Left forelimb (tissue), 1 donor: ENCODE results near the gene PTPRN2.
"Not testable (repeated sequence)": the region's sequence is repeated elsewhere in the genome, so short reads cannot be mapped to it uniquely, and the experiment has no call there.

Source experiments
- DNase-seq: peaks from one replicate; pipeline ENCODE4 v3.0.0-alpha.2; 2018; ENCODE audit warnings: low spot score

The PTPRN2 gene

GRCh38 chr7:158302274-158303070 is 285.2 kb downstream of the PTPRN2 start:
- no peak for DNase-seq

DNA sequence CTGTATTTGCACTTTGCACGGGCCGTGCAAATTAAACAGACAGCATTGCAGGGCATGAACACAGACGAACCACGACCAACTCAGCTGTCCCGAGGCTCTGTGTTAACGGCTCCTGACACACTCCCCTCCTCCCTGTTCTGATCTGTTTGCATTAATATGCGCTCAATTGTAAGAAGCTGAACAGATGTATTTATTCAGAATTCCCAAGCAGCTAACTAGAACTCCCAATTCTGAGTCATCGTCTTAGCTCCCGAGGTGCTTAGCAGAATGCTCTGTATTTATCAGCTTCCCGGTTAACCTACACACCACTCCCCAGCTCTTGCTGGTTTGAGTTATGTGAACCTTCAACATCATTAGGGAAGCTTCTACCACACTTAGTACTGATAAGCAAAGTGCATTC is 286.4 kb downstream of the PTPRN2 start:
- DNase-seq: no peak

DNA sequence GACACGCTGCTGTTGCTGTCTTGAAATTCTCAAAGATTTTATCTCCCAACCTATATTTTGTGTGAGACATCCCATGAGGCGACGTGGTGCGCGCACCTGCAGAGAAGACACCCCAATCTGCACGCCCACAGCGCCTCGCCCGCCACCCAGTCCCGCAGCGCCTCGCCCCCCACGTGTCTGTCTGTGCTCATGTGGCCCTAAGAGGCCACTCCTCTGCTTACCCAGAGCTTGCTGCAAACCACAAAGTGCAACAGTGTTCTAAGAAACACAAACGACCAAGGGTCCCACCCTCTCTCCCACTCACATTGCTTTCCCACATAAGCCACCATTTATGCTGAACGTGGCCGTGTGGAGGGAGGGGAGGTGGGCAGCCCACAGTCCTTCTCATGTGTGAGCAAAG is 287.2 kb downstream of the PTPRN2 start:
- DNase-seq: no peak

DNA sequence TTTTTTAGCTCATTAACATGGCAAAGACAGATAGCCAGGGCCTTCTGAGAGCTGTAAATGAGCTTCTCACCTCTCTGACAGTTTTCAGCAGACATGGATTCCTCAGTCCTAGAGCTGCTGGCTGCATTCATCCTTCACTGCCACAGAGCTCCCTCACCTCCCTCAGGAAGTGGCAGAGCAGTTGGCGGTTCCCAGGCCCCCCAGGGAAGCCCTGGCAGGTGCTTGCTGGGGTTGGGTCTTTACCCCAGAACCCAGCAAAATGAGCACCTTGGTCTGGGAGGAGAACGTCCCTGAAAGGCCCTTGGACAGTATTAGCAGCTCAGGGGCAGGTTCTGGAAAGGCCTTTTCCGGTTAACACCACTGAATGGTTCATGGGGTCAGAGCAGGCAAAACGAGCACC is 288.0 kb downstream of the PTPRN2 start:
- no peak for DNase-seq

- DNase-seq: no peak
These were observed 290.9 kb downstream of the PTPRN2 start for GRCh38 chr7:158296798-158297104.

DNA sequence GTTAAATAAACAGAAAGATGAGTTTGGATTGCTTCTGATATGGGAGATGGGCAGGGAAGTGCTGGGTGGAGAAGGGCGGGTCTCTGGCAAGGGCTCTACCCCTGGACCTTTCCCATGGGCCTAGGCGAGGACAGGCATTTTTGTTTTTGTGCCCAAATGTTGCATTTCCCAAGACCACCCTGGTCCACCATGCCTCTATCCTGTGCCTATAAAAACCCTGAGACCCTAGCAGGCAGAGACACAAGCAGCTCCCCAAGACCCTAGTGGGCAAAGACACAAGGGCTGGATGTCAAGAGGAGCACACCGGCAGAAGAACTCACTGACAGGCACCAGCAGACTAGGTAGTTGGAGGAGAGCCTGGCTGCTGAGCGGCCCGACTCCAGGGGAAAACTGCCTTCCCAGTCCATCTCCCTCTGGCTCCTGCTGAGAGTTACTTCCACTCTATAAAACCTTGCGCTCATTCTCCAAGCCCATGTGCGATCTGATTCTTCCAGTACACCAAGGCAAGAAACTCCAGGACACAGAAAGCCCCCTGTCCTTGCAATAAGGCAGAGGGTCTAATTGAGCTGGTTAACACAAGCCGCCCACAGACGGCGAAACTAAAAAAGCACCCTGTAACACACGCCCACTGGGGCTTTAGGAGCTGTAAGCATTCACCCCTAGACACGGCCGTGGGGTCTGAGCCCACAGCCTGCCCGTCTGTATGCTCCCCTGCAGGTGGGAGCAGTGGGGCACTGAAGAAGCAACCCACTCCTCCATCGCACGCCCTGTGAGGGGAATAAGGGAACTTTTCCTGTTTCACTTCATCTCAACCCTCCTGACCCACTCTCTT is 291.4 kb downstream of the PTPRN2 start:
- no peak for DNase-seq

DNA sequence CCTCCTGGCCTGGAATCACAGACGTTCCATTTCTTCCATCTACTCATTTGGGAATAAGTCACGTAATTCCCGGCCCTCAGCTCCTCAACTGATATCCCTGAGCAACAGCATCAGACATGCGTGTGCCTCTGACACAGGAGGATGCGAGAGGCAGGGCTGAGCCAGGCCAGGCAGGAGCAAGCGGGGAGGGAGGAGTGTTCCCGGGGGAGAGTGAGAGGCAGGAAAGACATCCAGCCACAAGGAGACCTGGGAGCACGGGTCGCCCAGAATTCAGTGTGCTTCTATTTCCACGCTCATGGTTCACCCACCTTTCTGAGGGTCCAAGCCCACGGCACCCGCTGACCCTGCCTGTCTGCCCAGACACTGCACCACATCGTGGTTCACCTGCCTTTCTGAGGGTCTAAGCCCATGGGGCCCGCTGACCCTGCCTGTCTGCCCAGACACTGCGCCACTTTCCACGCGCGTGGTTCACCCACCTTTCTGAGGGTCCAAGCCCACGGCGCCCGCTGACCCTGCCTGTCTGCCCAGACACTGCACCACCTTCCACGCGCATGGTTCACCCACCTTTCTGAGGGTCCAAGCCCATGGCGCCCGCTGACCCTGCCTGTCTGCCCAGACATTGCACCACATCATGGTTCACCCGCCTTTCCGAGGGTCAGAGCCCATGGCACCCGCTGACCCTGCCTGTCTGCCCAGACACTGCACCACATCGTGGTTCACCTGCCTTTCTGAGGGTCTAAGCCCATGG is 293.0 kb downstream of the PTPRN2 start:
- DNase-seq: not testable (repeated sequence)

- no peak for DNase-seq
These were observed 294.7 kb downstream of the PTPRN2 start for GRCh38 chr7:158292948-158293347.

GRCh38 chr7:158291998-158292397 is 295.6 kb downstream of the PTPRN2 start:
- no peak for DNase-seq

- DNase-seq: no peak
These were observed 297.7 kb downstream of the PTPRN2 start for GRCh38 chr7:158289761-158290523.

- DNase-seq: no peak
These were observed 298.4 kb downstream of the PTPRN2 start for GRCh38 chr7:158289231-158289630.

DNA sequence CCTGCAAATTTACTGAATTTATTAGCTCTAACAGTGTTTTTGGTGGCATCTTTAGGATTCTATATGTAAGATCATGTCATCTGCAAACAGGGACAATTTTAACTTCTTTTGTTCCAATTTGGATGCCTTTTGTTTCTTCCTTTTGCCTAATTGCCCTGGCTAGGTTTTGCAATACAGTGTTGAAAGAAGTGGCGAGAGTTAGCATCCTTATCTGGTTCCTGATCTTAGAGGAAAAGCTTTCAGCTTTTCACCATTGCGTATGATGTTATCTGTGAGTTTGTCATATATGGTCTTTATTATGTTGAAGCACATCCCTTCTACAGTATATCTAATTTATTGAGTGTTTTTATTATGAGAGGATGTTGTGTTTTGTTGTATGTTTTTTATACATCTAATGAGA is 301.4 kb downstream of the PTPRN2 start:
- DNase-seq: no peak

GRCh38 chr7:158285383-158285770 is 302.2 kb downstream of the PTPRN2 start:
- no peak for DNase-seq

DNA sequence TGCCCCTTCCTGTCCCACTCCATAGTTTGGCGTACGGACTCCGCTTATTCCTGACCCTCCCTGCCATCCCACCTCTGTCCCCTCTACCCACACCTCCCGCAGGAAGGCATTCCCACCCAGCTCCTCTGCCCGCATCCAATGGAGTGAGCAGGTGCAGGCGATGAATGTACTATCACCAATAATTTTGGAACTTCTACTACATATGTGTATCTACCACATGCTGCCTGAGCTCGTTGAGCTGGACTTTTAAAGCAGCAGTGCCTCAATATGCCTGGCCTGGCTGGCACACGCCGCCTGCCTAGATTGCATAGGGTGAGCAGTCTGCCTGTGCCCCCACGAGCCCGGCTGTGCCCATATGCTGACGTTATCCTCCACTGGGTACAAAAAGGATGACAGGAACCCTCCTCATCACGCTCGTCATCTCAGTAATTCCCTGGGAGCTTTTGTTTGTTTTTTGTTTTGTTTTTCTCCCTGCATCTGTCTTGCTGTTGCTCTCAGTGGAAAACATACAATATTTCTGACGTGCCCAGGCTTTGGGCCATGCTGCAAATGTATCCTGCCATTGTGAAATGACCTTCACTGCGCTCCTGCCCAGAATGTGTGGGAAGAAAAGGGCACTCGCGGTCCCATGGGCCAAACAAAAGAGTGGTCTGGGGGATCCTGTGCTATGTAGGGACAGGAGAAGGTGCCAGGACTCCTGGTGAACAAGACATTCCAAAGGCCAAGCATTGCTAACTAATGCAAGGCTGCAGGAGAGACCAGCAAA is 302.8 kb downstream of the PTPRN2 start:
- DNase-seq: no peak

GRCh38 chr7:158284121-158284520 is 303.5 kb downstream of the PTPRN2 start:
- DNase-seq: peak; percentile 50

- no peak for DNase-seq
These were observed 304.3 kb downstream of the PTPRN2 start for GRCh38 chr7:158283016-158283974.

GRCh38 chr7:158282461-158283001 is 305.1 kb downstream of the PTPRN2 start:
- DNase-seq: peak; percentile 38

DNA sequence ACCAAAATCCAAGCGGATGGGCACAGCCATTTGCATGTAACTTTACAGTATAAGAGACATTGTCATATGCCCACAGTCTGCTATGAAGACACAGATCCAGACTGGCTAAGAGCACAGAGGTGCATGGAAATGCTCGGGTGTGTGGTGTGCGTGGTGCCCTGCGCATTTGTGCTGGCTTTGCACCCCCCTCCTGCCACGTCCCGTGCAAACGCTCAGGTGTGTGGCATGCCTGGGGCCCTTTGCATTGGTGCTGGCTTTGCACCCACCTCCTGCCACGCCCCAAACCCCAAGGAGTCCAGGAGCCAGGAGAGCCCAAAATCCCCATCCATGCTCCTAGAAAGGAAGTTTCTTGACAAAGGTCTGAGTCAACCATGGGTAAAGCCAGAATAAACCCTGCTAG is 306.2 kb downstream of the PTPRN2 start:
- DNase-seq: peak; percentile 58

- peak; percentile 31 for DNase-seq
These were observed 307.0 kb downstream of the PTPRN2 start for GRCh38 chr7:158280448-158281144.
